Upper lobe of left lung (tissue), 6 donors: Measurements from ENCODE around the gene PCDHGA6. TPM values are rescaled to one million over a fixed set of nuclear protein-coding genes. Genes with fewer than 3 reads are reported as not detected.
"Not testable (repeated sequence)": the region's sequence is repeated elsewhere in the genome, so short reads cannot be mapped to it uniquely, and the experiment has no call there.

Experiments used
- ATAC-seq, 2 donors: fragments of 200-7000 bp; cut with Tn5 transposase; one replicate each; pipeline ENCODE4 v1.9.1; 2022; ENCODE audit warnings: mild to moderate bottlenecking in 2 of 2, moderate library complexity in 2 of 2; ENCODE audit not compliant: low FRiP score in 2 of 2
- DNase-seq, 2 donors: peaks; one replicate each; pipeline ENCODE4 v3.0.0-alpha.2; 2019 to 2020
- H3K27ac ChIP-seq, 4 donors: fragments of 200-600 bp; sonication (generic); one replicate each; pipeline ENCODE4 v1.5.1; 2016 to 2019
- H3K27me3 ChIP-seq, 4 donors: fragments of 200-600 bp; sonication (generic); one replicate each; pipeline ENCODE4 v1.5.1; 2017 to 2019
- H3K36me3 ChIP-seq, 4 donors: fragments of 200-600 bp; sonication (generic); one replicate each; pipeline ENCODE4 v1.5.1; 2016 to 2019
- H3K4me1 ChIP-seq, 4 donors: fragments of 200-600 bp; sonication (generic); one replicate each; pipeline ENCODE4 v1.5.1; 2018 to 2019
- H3K4me3 ChIP-seq, 4 donors: fragments of 200-600 bp; sonication (generic); one replicate each; pipeline ENCODE4 v1.5.1; 2017 to 2019; ENCODE audit warnings: mild to moderate bottlenecking in 2 of 4, moderate library complexity in 1 of 4
- H3K9me3 ChIP-seq, 4 donors: fragments of 200-600 bp; sonication (generic); one replicate each; pipeline ENCODE4 v1.5.1; 2018 to 2019
- EP300 ChIP-seq, 4 donors: sonication (generic); formaldehyde crosslinking; IDR thresholded peaks; one replicate each; pipeline ENCODE4 v1.5.1; 2017; ENCODE audit warnings: antibody characterized with exemption in 4 of 4, control low read depth in 2 of 4
- POLR2A ChIP-seq, 4 donors: fragments of 450-650 bp; IDR thresholded peaks; one replicate each; pipeline ENCODE4 v1.5.1; 2016 to 2017; ENCODE audit warnings: antibody characterized with exemption in 4 of 4, mild to moderate bottlenecking in 2 of 4
- POLR2AphosphoS5 ChIP-seq, 2 donors: sonication (generic); formaldehyde crosslinking; IDR thresholded peaks; one replicate each; pipeline ENCODE4 v1.5.1; 2017; ENCODE audit warnings: antibody characterized with exemption in 2 of 2
- WGBS, 2 donors: methylation state at CpG; one replicate each; pipeline ENCODE4 v1.1.5; 2017 to 2018; 5-methylcytosine and 5-hydroxymethylcytosine counted together
- total RNA-seq, 6 donors: library from RNA; depleted of rRNA in 4 of 6; stranded (reverse); fragments of >200 nt in 4 of 6; gene quantifications; one replicate each; pipeline versions ENCODE4 v1.1.0 to v1.2.1, GENCODE V29; 2016 to 2021
- TF ChIP-seq, protein P1 (sequence below), 6 experiments: fragments of 450-650 bp in 4 of 6; fragments of 200-600 bp in 2 of 6; sonication (generic) in 2 of 6; IDR thresholded peaks; one replicate each; pipeline ENCODE4 v1.5.1; 2016 to 2019; ENCODE audit warnings: antibody characterized with exemption in 6 of 6
- donor health status: DM: no; HTN: no; CAD: no; lungs with moderate emphysema.
- donor health status: DM: no; HTN: yes; CAD: no; lungs with severe emphysema.

The PCDHGA6 gene
- total RNA-seq: 1 to 10 TPM; 1.7 to 7.3 (median 3.6) TPM

DNA sequence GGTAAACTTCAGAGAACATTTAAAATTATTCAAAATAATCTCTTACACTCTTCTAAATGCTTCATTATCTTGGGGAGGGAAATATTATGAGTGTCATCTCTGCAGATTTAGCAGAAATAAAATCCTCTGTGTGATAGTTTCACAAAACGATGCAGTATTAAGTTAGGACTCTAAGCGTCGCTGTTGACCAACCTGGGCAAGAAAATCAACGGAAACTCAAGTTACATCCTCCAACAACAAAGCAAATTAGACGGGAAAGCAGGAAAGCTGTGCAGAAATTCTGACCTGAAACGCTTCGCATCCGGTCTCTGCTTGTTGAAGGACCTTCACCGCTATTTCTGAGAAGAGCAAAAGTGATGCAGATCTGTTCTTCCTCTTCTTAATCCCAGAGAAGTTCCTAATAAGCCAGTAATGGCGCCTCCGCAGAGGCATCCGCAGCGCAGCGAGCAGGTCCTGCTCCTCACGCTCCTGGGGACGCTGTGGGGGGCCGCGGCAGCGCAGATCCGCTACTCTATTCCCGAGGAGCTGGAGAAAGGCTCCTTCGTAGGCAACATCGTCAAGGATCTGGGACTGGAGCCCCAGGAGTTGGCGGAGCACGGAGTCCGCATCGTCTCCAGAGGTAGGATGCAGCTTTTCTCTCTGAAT, at the start of gene PCDHGA6:
PCDHGA6 (plus strand) TSS at position 219 of the 645 bp plus-strand sequence; CDS start at position 412, 193 bp downstream.
- DNase-seq (peak in 1 of 2 donors; percentile 59), ATAC-seq (no peak)
- Histone ChIP-seq H3K4me1 (no peaks in the 10 kb centered on the region), H3K4me3 (peak within 1 kb of the TSS in 3 of 4 donors; percentile 7 to 33 (median 7)), H3K27ac (no peak within 1 kb of the TSS), H3K27me3 (no peaks in the 10 kb centered on the region), H3K9me3 (peaks cover 68 to 89% (median 83%) of the 10 kb centered on the region in 4 donors), H3K36me3 (no peaks in the 10 kb centered on the region)
- TF ChIP-seq, protein P1, sequence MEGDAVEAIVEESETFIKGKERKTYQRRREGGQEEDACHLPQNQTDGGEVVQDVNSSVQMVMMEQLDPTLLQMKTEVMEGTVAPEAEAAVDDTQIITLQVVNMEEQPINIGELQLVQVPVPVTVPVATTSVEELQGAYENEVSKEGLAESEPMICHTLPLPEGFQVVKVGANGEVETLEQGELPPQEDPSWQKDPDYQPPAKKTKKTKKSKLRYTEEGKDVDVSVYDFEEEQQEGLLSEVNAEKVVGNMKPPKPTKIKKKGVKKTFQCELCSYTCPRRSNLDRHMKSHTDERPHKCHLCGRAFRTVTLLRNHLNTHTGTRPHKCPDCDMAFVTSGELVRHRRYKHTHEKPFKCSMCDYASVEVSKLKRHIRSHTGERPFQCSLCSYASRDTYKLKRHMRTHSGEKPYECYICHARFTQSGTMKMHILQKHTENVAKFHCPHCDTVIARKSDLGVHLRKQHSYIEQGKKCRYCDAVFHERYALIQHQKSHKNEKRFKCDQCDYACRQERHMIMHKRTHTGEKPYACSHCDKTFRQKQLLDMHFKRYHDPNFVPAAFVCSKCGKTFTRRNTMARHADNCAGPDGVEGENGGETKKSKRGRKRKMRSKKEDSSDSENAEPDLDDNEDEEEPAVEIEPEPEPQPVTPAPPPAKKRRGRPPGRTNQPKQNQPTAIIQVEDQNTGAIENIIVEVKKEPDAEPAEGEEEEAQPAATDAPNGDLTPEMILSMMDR (IDR thresholded peaks at IDR 0.05): peak in 2 of 6 experiments; percentile 10 to 25
- TF ChIP-seq EP300 (IDR thresholded peaks at IDR 0.05): no peak
- WGBS, 2 donors: 13 to 21% methylated on average over 22 to 27 of the region's 27 CpGs

DNA sequence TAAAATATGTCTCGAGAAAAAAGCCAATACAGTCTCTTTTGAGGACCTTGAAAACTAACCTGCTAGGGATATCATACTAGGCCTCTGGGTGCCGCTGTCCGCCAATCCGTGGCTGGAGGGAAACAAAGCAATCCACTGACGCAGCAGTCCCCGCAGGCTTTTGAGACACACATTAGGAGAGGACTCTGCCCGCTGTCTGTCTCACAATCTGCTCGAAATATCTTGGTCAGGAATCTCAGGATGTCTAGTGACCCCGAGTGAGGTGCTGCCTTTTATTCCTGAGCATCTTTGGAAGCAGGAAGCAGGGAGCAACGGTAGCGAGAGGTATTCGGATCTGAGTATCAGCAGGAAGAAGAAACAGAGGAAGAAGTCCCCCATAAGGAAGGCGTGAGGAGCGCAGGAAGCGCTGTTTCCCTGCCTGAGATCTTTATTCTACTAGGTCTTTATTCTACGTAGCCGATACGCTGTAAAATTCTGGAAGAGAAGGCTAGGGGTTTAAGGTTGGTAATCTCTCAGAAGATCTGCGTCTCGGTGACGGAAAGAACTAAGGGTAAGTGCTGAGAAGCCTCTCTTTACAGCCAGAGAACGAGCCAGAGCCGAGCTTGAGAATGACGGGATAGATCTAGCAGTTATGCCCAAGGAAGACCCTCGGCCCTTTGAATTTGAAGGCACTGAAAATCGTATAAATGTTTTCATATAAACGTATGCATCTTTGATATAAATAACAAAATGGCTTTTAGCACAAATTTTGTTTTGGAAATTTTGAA, 47.4 kb upstream of the PCDHGA6 start:
- DNase-seq (peak in 1 of 2 donors; percentile 48), ATAC-seq (peak in 1 of 2 donors; percentile 73)
- Histone ChIP-seq H3K27me3 (no peaks in the 10 kb centered on the region), H3K9me3 (peaks cover 30 to 58% (median 55%) of the 10 kb centered on the region in 4 donors), H3K4me1 (peaks cover 0 to 1% (median under 1%) of the 10 kb centered on the region in 4 donors), H3K36me3 (no peaks in the 10 kb centered on the region), H3K27ac (peak overlapping the region in 2 of 4 donors; percentile 30 to 49), H3K4me3 (peak overlapping the region in 3 of 4 donors; percentile 19 to 45 (median 31))
- 11 to 19% methylated on average over 27 of the region's 27 CpGs for WGBS, 2 donors
- TF ChIP-seq POLR2AphosphoS5 (IDR thresholded peaks at IDR 0.05) (no peak), EP300 (IDR thresholded peaks at IDR 0.05) (no peak), POLR2A (IDR thresholded peaks at IDR 0.05) (peak in 1 of 4 donors; percentile 12)
- TF ChIP-seq, protein P1 (IDR thresholded peaks at IDR 0.05): peak in 3 of 6 experiments; percentile 22 to 26 (median 24)

DNA sequence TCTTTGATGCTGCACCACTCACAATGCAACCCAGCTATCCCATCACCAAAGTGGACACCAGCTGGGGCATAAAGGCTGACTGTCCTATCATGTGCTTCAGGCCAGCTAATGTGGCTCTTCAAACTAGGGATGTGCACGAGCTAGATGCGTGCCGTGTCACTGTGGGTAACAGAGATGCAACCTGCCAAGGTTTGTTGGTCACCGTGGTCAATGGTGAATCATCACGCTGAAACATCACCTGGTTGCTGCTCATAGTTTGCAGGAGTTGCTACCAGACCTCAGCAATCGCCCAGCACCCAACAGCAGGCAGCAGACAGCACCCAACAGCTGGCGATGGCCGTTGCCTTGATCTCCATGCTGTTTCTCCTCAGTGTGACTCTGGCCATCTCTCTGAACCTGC, 45.5 kb upstream of the PCDHGA6 start:
- DNase-seq (no peak), ATAC-seq (no peak)
- Histone ChIP-seq H3K9me3 (peaks cover 42 to 71% (median 61%) of the 10 kb centered on the region in 4 donors), H3K4me3 (no peak overlapping the region), H3K27me3 (no peaks in the 10 kb centered on the region), H3K36me3 (no peaks in the 10 kb centered on the region), H3K4me1 (no peaks in the 10 kb centered on the region), H3K27ac (no peak overlapping the region)
- no peak for TF ChIP-seq EP300 (IDR thresholded peaks at IDR 0.05)
- TF ChIP-seq POLR2A (IDR thresholded peaks at IDR 0.05): no peak
- TF ChIP-seq POLR2AphosphoS5 (IDR thresholded peaks at IDR 0.05): no peak
- TF ChIP-seq, protein P1 (IDR thresholded peaks at IDR 0.05): no peak
- WGBS, 2 donors: 73 to 81% methylated on average over 2 to 8 of the region's 8 CpGs

DNA sequence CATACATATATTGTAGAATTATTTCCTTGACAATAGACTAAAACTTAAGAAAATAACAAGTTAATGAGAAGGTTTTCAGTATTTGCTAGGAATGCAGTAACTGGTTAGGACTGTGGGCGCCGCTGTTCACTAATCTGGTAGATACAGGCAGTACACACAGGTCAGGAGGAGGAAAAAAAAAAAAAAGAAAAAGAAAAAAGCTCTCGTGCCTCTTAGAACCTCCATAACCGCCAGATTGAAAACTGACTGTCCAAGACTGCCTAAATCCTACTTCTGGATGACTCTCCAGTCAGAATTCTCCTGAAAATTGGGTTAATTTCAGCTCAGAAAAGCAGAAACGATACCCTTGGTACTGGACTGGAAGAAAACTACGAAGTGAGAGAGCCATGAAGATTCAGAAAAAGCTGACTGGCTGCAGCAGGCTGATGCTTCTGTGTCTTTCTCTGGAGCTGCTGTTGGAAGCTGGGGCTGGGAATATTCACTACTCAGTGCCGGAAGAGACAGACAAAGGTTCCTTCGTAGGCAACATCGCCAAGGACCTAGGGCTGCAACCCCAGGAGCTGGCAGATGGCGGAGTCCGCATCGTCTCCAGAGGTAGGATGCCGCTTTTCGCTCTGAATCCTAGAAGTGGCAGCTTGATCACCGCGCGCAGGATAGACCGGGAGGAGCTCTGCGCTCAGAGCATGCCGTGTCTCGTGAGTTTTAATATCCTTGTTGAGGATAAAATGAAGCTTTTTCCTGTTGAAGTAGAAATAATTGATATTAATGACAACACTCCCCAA, 43.2 kb upstream of the PCDHGA6 start, which contains the start of gene PCDHGA1:
PCDHGA1 (plus strand) TSS at position 216 of the 782 bp plus-strand sequence.
- WGBS, 2 donors: 25 to 29% methylated on average over 21 of the region's 21 CpGs
- no peak within 1 kb of the TSS for H3K4me3 ChIP-seq

DNA sequence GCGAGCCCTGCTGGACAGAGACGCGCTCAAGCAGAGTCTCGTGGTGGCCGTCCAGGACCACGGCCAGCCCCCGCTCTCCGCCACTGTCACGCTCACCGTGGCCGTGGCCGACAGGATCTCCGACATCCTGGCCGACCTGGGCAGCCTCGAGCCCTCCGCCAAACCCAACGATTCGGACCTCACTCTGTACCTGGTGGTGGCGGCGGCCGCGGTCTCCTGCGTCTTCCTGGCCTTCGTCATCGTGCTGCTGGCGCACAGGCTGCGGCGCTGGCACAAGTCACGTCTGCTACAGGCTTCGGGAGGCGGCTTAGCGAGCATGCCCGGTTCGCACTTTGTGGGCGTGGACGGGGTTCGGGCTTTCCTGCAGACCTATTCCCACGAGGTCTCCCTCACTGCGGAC, 41.1 kb upstream of the PCDHGA6 start:
- H3K27me3 ChIP-seq, H3K4me1 ChIP-seq, H3K36me3 ChIP-seq, H3K4me3 ChIP-seq, H3K27ac ChIP-seq, ATAC-seq: not testable (repeated sequence)
- H3K9me3 ChIP-seq: peaks cover 54 to 70% (median 55%) of the 10 kb centered on the region in 4 donors
- 33 to 43% methylated on average over 14 to 21 of the region's 39 CpGs for WGBS, 2 donors
- peak in 1 of 2 donors; percentile 81 for DNase-seq

More for the DNA sequence above, 43.2 kb upstream of the PCDHGA6 start, which contains the start of gene PCDHGA1:
- no peak within 1 kb of the TSS for H3K27ac ChIP-seq
- TF ChIP-seq, protein P1 (IDR thresholded peaks at IDR 0.05): no peak
- TF ChIP-seq EP300 (IDR thresholded peaks at IDR 0.05) (no peak), POLR2AphosphoS5 (IDR thresholded peaks at IDR 0.05) (no peak), POLR2A (IDR thresholded peaks at IDR 0.05) (no peak)
- no peak for ATAC-seq
- H3K27me3 ChIP-seq: no peaks in the 10 kb centered on the region
- DNase-seq: no peak
- H3K9me3 ChIP-seq: peaks cover 48 to 85% (median 64%) of the 10 kb centered on the region in 4 donors
- no peaks in the 10 kb centered on the region for H3K4me1 ChIP-seq
- H3K36me3 ChIP-seq: no peaks in the 10 kb centered on the region
